ENCODE data around the gene STPG3.

STPG3 gene

DNA sequence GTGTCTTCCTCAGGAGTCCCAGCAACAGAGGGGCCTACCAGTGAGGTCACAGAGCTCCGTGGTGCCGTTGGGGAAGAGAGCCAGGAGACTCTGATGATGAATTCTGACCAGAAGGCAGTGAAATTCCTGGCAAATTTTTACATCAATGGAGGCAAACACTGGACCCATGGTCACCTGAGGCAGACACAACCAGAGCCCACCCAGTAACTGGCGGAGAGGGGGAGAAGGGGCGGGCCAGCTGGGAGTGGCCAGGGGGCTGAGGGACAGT is at the start of gene STPG3:
Gene STPG3 (plus strand): TSS at position 93 of the 268 bp plus-strand sequence. CDS start 1 bp downstream, at position 94.
- no peak for DNase-seq (ENCODE audit: low read depth in 2 of 2)

DNA sequence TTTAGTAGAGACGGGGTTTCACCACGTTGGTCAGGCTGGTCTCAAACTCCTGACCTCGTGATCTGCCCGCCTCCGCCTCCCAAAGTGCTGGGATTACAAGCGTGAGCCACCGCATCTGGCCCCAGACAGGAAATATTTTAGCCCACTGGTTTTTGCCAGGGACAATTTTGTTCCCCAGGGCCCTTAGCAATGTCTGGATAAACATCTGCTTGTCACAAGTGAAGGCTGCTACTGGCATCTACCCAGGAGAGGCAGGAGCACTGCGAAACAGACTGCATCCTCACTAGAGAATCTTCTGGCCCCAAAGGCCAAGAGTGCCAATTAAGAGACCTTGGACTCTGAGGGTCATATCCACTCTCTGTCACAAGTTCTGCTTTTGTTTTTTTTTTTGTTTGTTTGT is 48.1 kb upstream of the STPG3 start:
- DNase-seq (ENCODE audit: low read depth in 2 of 2) = no peak

DNA sequence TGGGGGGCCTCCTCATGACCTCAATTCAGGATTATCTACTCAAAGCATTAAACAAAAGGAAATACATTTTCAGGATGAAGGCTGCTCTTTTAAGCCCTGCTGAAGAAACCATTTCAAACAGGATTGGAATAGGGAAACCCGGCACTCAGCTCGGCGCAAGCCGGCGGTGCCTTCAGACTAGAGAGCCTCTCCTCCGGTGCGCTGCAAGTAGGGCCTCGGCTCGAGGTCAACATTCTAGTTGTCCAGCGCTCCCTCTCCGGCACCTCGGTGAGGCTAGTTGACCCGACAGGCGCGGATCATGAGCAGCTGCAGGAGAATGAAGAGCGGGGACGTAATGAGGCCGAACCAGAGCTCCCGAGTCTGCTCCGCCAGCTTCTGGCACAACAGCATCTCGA is 46.4 kb upstream of the STPG3 start:
- DNase-seq (ENCODE audit: low read depth in 2 of 2) = no peak

DNA sequence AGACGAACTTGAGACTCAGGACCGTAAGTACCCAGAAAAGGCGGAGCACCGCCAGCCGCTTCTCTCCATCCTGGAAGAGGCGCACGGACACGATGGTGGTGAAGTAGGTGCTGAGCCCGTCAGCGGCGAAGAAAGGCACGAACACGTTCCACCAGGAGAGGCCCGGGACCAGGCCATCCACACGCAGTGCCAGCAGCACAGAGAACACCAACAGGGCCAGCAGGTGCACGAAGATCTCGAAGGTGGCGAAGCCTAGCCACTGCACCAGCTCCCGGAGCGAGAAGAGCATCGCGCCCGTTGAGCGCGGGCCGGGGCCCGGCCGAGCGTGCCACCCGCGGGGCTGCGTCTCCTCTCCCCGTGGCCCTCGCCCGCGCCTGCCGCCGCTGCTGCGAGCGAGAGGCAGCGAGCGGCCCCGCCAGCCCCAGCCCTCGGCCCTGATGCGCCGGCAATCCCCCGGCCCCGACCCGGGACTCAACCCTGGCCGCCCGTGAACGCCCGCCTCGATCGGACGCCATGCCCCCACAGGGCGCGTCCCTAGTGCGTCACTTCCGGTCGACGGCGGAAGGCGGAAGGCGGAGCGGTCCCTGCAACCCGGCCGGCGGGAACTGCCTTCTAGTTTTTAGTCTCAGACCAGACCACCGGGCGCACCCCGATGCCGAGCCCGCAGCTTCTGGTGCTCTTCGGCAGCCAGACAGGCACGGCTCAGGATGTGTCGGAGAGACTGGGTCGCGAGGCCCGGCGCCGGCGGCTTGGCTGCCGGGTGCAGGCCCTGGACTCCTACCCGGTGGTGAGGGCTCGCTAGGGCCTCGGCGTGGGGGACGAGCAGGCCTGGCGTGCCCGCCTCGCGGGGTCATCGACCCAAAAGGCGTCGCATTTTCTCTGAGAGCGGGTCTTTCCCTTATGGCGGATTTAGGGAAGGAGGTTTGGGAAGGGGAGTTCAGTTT is 45.7 kb upstream of the STPG3 start, which contains the start of the genes NDOR1 and TMEM203:
Gene NDOR1 (plus strand): TSS at position 575 of the 944 bp plus-strand sequence. CDS start 78 bp downstream, at position 653.
Gene TMEM203 (minus strand): TSS at position 523 of the 944 bp plus-strand sequence. CDS start 234 bp downstream, at position 289.
- DNase-seq (ENCODE audit: low read depth in 2 of 2) = peak; percentile 90 to 94

DNA sequence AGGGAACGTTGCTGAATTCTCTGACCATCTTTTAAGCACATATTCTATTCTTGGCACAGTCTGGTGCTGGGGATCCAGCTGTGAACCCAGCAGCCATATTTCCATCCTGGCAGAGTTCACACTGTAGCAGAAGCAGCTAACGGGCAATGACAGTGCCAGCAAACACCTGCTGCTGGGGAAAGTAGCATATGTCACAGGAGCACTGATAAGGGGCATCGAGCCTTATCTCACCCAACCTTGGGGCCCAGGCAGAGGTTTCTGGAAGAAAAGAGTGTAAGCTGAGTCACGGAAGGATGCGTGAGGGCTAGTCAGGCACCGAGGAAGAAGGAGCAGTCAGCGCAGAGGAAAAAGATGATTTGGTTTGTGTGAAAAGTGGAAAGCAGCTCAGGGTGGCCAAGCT is 44.5 kb upstream of the STPG3 start:
- no peak for DNase-seq (ENCODE audit: low read depth in 2 of 2)

DNA sequence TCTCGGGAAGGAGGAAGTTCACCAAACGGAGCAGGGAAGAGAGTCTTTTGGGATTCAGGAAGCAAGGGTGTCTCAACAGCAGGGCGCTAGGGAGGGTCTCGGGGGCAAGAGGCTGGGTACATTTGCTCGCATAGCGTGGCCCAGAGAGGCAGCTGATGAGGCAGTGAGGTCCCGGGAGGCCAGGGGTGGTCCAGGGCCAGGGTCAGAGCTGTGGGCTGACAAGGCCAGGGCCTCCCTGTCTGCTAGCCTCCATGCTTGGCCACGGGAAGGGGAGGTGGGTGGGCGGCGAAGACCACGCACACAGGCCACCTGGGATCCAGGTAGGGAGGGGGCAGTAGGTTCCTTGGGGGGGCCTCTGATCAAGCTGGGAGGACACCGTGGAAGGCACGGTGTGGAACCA is 39.6 kb upstream of the STPG3 start:
- DNase-seq (ENCODE audit: low read depth in 2 of 2) = no peak

DNA sequence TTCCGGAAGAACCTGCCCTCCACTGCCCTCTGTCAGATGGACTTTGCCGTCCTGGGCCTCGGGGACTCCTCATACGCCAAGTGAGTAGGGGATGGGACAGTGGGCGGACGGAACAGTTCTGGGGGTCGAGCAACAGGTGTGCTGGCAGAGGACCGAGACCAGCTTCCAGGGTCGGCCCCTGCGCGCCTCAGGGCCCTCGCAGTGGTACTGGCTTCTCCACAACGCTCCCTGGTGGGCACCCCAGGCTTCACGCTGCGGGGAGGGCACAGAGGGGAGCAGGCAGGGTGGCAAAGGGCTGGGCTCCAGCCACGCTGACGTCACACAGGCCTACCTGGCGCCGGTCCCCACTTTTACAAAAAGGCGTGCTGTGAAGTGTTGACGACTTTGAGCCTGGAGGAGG is 38.6 kb upstream of the STPG3 start:
- no peak for DNase-seq (ENCODE audit: low read depth in 2 of 2)

DNA sequence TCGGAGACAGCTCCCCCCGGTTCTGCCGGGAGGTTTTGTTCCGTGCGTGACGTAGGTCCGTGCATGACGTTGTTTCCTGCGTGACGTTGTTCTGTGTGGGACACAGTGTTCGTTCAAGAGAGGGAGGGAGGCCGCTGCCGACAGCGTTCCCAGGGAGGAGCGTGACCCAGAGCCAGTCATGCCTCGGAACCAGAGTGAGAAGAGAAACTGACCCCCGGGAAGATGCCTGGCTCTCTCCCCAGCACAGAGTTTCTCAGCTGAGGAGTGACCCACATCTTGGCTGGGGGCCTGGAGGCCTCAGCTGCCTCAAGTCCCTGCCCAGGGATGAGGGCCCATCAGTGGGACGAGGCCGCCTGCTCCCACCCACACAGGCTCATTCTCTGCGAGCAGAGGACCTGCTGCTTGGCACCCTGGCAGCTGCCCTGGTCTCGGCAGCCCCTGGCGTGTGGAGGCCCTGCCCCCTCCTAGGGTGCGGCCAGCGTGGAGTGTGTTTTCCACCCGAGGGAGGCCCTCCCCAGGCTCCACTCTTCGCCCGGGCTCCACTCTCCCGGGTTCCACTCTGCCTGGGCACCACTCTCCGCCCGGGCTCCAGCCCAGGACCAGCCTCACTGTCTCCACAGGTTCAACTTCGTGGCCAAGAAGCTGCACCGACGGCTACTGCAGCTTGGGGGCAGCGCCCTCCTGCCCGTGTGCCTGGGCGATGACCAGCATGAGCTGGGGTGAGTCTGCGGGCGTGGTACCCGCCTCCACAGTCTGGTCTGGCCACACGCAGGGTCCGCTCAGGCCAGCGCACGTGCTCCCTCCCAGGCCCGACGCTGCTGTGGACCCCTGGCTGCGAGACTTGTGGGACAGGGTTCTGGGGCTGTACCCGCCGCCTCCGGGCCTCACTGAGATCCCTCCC is 37.7 kb upstream of the STPG3 start:
- no peak for DNase-seq (ENCODE audit: low read depth in 2 of 2)

DNA sequence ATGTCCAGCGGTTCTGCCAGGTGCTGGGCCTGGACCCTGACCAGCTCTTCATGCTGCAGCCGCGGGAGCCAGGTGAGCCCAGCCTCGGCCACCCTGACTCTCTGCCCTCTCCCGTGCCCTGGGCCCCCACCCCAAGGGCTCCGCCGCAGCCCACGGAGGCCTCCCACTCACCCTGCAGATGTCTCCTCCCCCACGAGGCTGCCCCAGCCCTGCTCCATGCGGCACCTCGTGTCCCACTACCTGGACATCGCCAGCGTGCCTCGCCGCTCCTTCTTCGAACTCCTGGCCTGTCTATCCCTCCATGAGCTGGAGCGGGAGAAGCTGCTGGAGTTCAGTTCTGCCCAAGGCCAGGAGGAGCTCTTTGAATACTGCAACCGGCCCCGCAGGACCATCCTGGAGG is 36.5 kb upstream of the STPG3 start:
- no peak for DNase-seq (ENCODE audit: low read depth in 2 of 2)

DNA sequence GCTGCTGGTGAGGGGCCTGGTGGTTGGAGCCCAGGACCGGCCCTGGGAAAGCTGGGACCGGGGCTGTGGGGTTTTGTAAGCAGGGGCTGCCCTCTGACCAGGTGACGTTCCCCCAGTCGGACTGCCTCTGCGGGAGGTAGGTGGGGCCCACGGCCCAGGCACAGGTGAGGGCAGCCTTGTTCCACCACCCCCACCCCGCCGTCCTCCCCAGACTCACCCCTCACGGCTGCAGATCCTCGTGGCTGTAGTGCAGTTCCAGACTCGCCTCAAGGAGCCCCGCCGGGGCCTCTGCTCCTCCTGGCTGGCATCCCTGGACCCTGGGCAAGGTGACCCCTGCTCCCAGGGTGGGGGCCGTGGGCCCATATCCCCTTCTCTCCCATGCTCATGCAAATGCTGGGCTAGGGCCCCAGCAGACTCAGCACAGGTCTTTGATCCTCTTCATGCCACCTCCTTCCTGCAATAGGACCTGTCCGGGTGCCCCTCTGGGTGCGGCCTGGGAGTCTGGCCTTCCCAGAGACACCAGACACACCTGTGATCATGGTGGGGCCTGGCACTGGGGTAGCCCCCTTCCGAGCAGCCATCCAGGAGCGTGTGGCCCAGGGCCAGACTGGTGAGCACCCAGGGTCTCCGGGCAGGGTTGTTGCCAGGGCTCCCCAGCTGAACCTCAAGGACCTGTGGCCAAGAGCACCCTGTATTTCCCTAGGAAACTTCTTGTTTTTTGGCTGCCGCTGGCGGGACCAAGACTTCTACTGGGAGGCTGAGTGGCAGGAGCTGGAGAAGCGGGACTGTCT is 35.7 kb upstream of the STPG3 start:
- no peak for DNase-seq (ENCODE audit: low read depth in 2 of 2)

DNA sequence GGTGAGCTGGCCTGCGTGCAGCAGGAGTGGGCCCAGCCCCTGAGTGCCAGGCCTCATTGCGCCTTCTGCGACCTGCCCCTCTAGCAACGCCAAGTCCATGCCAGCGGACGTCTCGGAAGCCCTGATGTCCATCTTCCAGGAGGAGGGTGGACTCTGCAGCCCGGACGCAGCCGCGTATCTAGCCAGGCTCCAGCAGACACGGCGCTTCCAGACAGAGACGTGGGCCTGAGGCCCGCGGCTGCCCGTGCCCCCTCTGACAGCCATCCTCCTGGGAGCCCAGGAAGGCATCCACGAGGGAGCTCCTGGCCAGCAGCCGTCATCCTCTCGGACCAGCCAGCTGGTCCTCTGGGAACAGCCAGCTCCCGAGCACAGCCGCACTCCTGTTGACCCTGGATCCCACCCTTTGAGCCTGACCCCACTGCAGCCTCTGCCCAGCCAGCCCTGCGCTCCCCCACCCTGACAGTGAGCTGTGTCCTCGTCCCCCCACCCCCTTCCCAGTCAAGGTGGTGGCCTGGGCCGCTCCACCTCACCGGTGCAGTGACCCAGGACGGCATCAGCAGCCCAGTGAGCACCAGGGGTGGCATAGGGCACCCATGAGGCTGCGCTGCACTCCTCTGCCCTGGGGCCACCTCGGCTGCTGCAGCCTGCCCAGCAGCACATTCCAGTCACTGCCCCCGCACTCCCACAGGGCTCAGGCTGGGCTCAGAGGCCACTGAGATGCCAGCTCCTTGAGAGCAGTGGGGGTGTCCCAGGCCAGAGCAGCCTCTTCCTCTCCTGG is 34.7 kb upstream of the STPG3 start:
- no peak for DNase-seq (ENCODE audit: low read depth in 2 of 2)

DNA sequence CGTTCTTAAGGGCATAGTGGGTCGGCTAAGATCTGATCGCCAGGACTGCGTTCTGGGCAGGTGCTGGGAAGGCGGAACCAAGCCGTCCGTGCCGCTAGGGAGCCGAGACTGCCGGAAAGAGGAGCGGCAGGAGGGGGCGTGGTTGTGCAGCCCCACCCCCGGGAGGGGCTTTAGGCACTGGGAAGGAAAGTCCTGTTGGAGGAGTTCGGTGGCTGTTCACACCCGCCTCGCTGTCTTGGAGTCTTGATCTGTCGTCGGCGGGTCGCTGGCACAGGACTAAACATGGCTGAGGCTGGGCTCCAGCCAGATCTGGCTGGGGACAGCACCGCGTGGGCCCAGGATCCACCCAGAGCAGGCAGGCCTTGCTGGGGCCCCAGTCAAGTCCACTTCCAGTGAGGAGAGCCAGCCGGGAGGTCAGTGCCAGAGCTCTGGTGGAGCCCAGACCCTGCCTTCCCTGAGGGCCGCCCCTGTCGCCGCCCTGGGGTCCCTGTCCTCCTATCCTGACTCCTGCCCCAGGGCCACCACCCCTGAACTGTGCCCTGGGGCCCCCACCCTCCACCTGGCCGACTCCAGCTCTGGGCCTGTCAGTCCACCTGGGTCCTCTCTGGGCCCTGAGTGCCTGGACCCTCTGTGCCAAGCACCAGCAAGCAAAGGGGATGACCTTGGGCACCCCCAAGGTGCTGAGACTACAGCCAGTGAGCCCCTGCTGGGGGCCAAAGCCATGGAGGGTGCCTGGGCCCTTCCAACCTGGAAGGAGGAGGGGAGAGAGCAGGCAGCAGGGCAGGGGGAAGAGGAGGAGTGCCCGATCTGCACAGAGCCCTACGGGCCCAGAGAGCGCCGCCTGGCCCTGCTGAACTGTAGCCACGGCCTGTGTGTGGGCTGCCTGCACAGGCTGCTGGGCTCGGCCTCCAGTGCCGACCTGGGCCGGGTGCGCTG is 33.5 kb upstream of the STPG3 start:
- DNase-seq (ENCODE audit: low read depth in 2 of 2) = no peak

DNA sequence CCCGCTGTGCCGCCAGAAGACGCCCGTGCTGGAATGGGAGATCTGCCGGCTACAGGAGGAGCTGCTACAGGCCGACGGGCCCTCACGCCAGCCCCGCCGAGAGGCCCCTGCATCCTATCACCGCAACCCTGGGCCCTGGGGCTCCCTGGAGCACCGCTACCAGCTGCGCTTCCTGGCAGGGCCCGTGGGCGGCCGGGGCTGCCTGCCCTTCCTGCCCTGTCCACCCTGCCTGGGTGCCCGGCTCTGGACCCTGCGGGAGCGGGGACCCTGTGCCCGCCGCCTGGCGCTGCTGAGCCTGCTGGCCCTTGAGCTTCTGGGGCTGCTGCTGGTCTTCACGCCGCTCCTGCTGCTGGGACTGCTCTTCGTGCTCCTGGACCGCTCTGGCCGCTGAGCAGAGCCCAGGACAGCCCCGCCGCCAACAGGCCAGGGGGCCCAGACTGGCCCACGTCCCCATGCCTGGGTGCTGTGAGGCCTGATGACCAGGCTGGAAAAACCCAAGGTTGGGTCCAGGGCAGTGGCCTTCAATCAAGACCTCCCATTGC is 32.8 kb upstream of the STPG3 start:
- DNase-seq (ENCODE audit: low read depth in 2 of 2) = no peak

DNA sequence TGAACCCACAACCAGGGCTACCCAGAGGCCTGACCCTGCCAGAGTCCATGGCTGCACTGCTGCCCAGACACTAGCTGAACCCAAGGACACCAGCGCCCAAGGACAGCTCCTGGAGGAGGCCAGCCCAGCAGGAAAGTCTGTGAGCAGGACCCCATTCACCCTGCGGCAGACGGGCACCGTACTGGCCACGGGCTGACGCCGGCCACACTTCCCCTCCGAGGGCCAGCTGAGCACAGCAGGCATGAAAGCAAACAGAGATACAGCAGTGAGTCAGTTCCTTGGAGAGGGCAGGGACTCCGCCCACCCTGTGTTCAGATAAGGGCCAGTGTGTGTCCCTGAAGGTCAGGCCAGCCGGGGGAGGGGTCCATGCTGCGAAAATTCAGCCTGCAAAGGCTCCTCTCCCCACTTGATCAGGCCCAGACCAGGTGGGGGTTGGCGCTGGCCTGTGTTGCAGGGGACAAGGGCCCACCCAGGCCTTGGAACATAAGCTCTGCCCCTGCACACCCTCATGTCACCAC is 32.3 kb upstream of the STPG3 start:
- no peak for DNase-seq (ENCODE audit: low read depth in 2 of 2)

DNA sequence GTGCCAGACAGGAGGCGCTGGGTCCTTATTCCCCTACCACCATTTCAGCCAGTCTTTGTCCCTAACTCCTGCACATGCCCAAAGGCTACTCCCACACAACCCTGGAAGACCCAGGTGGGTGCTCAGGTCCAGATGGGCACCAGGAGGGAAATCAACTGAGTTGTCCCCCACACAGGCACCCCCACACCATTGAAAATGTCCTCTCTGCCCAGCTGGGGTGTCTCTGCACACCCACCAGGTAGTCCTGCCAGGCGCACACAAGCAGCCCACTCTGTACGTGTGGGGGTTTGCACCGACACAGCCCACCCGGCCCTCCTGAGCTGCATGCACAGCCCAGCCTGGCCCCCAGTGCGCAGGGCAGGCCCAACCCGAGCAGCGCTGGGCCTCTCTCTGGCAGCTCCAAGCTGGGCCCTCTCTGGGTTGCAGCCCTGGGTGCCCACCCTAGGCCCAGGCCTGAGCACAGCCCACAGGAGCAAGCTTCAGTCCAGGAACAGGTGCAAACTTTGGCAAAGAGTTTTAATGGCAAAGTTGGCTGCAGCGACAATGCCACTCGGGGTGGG is 31.2 kb upstream of the STPG3 start:
- DNase-seq (ENCODE audit: low read depth in 2 of 2) = no peak

DNA sequence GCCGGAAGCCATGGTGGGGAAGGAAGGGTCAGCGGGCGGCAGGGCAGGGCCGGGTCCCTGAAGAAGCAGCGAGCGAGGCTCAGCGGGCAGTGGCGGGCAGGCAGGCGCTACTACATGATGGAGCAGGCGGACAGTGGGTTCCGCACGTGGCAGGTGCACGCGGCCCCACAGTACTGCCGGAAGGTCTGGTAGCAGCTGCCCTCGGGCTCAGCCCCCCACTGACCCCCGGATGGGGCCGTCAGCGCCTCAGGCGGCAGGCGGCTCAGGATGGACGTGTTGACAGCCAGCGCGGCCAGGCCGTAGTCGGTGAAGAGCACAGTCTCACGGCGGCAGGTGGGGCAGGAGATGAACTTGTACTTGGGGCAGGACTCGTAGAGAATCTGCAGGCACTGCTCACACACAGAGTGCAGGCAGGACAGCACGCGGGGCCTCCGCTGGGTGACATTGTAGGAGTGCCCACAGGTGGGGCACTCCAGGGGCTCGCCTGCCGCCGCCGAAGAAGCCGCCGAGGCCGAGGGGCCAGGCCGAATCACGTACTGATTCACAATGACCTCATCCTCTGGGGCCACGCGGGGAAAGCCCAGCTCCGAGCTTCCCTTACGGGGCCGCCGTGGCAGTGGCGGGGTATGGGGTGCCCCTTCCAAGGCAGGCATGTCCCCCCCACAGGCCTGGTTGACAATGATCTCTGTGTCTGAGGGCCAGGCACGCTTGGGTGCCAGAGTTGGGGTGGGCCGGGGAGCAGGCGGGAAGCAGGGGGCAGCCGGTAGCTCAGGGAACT is 30.6 kb upstream of the STPG3 start:
- no peak for DNase-seq (ENCODE audit: low read depth in 2 of 2)

DNA sequence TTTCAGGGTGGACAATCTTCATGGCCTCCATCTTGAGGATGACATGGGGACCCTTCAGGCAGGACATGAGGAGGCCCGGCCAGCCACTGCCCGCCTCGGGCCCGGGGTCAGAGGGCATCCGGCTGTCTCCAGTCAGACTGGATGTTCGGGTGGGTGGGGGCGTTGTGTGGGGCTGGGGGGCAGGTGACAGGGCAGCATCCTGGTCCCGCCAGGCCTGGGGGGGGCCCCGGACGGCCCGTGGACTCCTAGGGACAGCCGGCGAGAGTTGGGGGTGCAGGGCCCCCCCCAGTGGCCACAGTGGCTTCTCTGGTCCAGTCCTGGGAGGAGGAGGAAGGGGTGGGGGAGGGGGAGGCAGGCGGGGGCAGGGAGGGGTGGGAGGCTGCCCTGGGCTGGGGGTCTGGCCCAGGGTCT is 30.0 kb upstream of the STPG3 start:
- DNase-seq (ENCODE audit: low read depth in 2 of 2) = no peak

DNA sequence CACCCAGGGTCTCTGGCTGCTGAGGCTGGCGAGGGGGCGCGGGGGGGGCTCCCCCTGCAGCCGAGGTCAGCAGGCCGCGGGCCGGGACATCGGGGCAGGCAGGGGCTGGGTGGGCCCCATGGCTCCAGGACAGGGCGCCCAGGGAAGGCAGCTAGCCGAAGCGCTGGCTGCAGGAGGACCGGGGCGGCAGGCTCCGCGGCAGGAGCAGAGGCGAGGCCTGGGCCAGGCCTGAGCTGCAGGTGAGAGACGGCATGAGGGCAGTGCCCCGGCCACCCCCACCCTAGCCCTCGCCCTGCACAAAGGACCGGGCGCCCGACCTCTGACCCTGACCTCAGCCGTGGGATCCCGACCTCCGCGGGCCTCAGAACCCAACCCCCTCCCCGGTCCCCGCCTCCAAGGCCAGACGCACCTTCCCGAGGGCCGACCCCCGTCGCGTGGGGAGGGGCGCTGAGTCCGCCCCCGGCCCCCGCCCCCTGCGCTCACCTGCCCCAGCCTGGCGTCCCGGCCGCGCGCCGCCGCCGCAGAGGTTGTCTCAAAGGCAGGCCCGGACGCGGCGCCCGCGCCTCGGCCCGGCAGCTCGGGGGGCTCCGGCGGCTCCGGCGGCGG is 29.5 kb upstream of the STPG3 start:
- DNase-seq (ENCODE audit: low read depth in 2 of 2) = no peak

Data from stimulated activated CD4-positive, alpha-beta T cell treated with anti-CD3 and anti-CD28 coated beads, Interleukin-12 subunit alpha, Interleukin-12 subunit beta, amount 100 ng/mL, for 24 hours (primary cell).